CD4-positive, alpha-beta T cell (primary cell): Measurements from ENCODE around the gene DNLZ. TPM values are rescaled to one million over a fixed set of nuclear protein-coding genes. Genes with fewer than 3 reads are reported as not detected.
A peak's percentile ranks its signal among the peaks of the same experiment; 100 is the strongest.

Experiments used
- ATAC-seq: fragments of 200-7000 bp; cut with Tn5 transposase; one replicate; pipeline ENCODE4 v1.10.0; 2022; ENCODE audit warnings: mild to moderate bottlenecking; ENCODE audit not compliant: poor library complexity
- CTCF ChIA-PET: fragments of 350-600 bp; sonication (Branson Sonifier 250); formaldehyde crosslinking; loops from one replicate; lab custom pipeline; 2021; ENCODE audit warnings: antibody characterized with exemption, inconsistent platforms; lab: Charles Lee
- POLR2A ChIA-PET: fragments of 350-600 bp; sonication (Branson Sonifier 250); formaldehyde crosslinking; loops from one replicate; lab custom pipeline; 2021; ENCODE audit warnings: antibody characterized with exemption, inconsistent platforms; lab: Charles Lee
- DNase-seq, 14 experiments: peaks; one replicate each; pipeline ENCODE4 v3.0.0-alpha.2; 2013 to 2020; ENCODE audit warnings: mixed read lengths in 2 of 14
- H3K27ac ChIP-seq, 2 donors: one replicate each; pipeline versions ENCODE4 v1.5.1 to v1.7.0; 2013; ENCODE audit warnings: low read length in 2 of 2, low read depth in 1 of 2, mild to moderate bottlenecking in 1 of 2
- H3K27me3 ChIP-seq, 2 experiments: 1 replicate in 1 of 2; 2 replicates in 1 of 2; pipeline versions ENCODE4 v1.6.1 to v1.7.0; 2013; ENCODE audit warnings: low read length in 2 of 2, control low read depth in 1 of 2, mild to moderate bottlenecking in 1 of 2, moderate library complexity in 1 of 2; ENCODE audit not compliant: insufficient read depth in 2 of 2, control insufficient read depth in 1 of 2
- H3K36me3 ChIP-seq: one replicate; pipeline ENCODE4 v1.6.1; 2013; ENCODE audit warnings: low read length, control low read depth; ENCODE audit not compliant: insufficient read depth
- H3K4me1 ChIP-seq: one replicate; pipeline ENCODE4 v1.6.1; 2013; ENCODE audit warnings: low read length, control low read depth; ENCODE audit not compliant: insufficient read depth
- H3K4me3 ChIP-seq: one replicate; pipeline ENCODE4 v1.5.1; 2013; ENCODE audit warnings: mild to moderate bottlenecking, low read length, moderate library complexity
- H3K9me3 ChIP-seq, 2 experiments: 1 replicate in 1 of 2; 2 replicates in 1 of 2; pipeline versions ENCODE4 v1.6.1 to v1.7.0; 2013; ENCODE audit warnings: low read length in 2 of 2, mild to moderate bottlenecking in 2 of 2, control low read depth in 1 of 2, moderate library complexity in 1 of 2; ENCODE audit not compliant: control insufficient read depth in 1 of 2, insufficient read depth in 1 of 2
- H3K27ac Mint-ChIP-seq: one replicate; pipeline ENCODE4 v1.8.0; 2020; ENCODE audit warnings: mixed read lengths
- H3K27me3 Mint-ChIP-seq: one replicate; pipeline ENCODE4 v1.8.0; 2021; ENCODE audit warnings: mixed read lengths
- H3K36me3 Mint-ChIP-seq: one replicate; pipeline ENCODE4 v1.8.0; 2021; ENCODE audit warnings: low read depth, mixed read lengths
- H3K4me1 Mint-ChIP-seq: one replicate; pipeline ENCODE4 v1.8.0; 2021; ENCODE audit warnings: low read depth, mixed read lengths
- H3K4me3 Mint-ChIP-seq: one replicate; pipeline ENCODE4 v1.8.0; 2020; ENCODE audit warnings: mild to moderate bottlenecking, mixed read lengths
- H3K9me3 Mint-ChIP-seq: one replicate; pipeline ENCODE4 v1.8.0; 2020; ENCODE audit warnings: mixed read lengths
- CTCF ChIP-seq: fragments of 200-600 bp; IDR thresholded peaks from one replicate; pipeline ENCODE4 v1.8.0; 2022; ENCODE audit warnings: antibody characterized with exemption, mild to moderate bottlenecking
- intact Hi-C, 2 experiments: fragments of 100-400 bp; cut with DNase I in 1 of 2; cut with micrococcal nuclease in 1 of 2; formaldehyde crosslinking; loops; one replicate each; pipeline versions ENCODE4 v1.15.1 to v1.9.0; 2023 to 2025; cut with DNase I, micrococcal nuclease
- total RNA-seq, 174 experiments: library from RNA in 2 of 174; stranded (reverse) in 2 of 174; gene quantifications; one replicate each; pipeline ENCODE4 v1.2.3 and lab custom pipeline; 2021 to 2026

DNLZ gene
- total RNA-seq, 2 experiments from 2014 or later, result 15.4 to 17.0 TPM

GRCh38 chr9:136386018-136386417 is 22.5 kb upstream of the DNLZ start:
- Mint-ChIP-seq H3K4me3 (no peak overlapping the region), H3K27ac (no peak overlapping the region), H3K9me3 (no peaks in the 10 kb centered on the region), H3K36me3 (peaks cover 58% of the 10 kb centered on the region), H3K4me1 (peaks cover 18% of the 10 kb centered on the region), H3K27me3 (no peaks in the 10 kb centered on the region)
- Histone ChIP-seq H3K27ac (no peak overlapping the region), H3K4me1 (peaks cover 22% of the 10 kb centered on the region), H3K9me3 (no peaks in the 10 kb centered on the region), H3K36me3 (peaks cover 53% of the 10 kb centered on the region), H3K27me3 (no peaks in the 10 kb centered on the region), H3K4me3 (no peak overlapping the region)
- DNase-seq (no peak), ATAC-seq (no peak)
- intact Hi-C loops, result no loop called here
- TF ChIP-seq CTCF, result no peak
- POLR2A ChIA-PET, result no interaction called here
- CTCF ChIA-PET, result interaction anchor here (1.4 kb wide), 1 partner anchor 22 kb away, joined by 4 read pairs; the partner anchor contains the start of gene DNLZ

- Histone ChIP-seq H3K27ac (no peak overlapping the region), H3K36me3 (peaks cover 61% of the 10 kb centered on the region), H3K27me3 (no peaks in the 10 kb centered on the region), H3K9me3 (no peaks in the 10 kb centered on the region), H3K4me1 (peaks cover 22% of the 10 kb centered on the region), H3K4me3 (no peak overlapping the region)
- DNase-seq, result peak in 7 of 14 experiments; percentile 16 to 71 (median 37)
- H3K9me3 Mint-ChIP-seq, result no peaks in the 10 kb centered on the region
- no peak for TF ChIP-seq CTCF
- H3K4me3 Mint-ChIP-seq, result peak overlapping the region; percentile 8
- no peaks in the 10 kb centered on the region for H3K27me3 Mint-ChIP-seq
- intact Hi-C loops, result no loop called here
- peaks cover 55% of the 10 kb centered on the region for H3K36me3 Mint-ChIP-seq
- POLR2A ChIA-PET, result no interaction called here
- peaks cover 18% of the 10 kb centered on the region for H3K4me1 Mint-ChIP-seq
- H3K27ac Mint-ChIP-seq, result peak overlapping the region; percentile 6
- ATAC-seq, result peak; percentile 93
- CTCF ChIA-PET, result interaction anchor here (1.1 to 1.2 kb wide), 2 partner anchors 21 to 22 kb away, joined by 3 to 4 read pairs; no protein-coding TSS in a partner anchor
Observed at GRCh38 chr9:136385015-136385414, 21.5 kb upstream of the DNLZ start.

- H3K4me1 ChIP-seq, result peaks cover 22% of the 10 kb centered on the region
- Mint-ChIP-seq H3K36me3 (peaks cover 40% of the 10 kb centered on the region), H3K4me1 (peaks cover 18% of the 10 kb centered on the region), H3K27ac (no peak overlapping the region), H3K4me3 (no peak overlapping the region), H3K27me3 (no peaks in the 10 kb centered on the region), H3K9me3 (no peaks in the 10 kb centered on the region)
- DNase-seq (no peak), ATAC-seq (no peak)
- ChIA-PET CTCF (no interaction called here), POLR2A (no interaction called here)
- peaks cover 51% of the 10 kb centered on the region for H3K36me3 ChIP-seq
- H3K4me3 ChIP-seq, result no peak overlapping the region
- intact Hi-C loops, result no loop called here
- no peaks in the 10 kb centered on the region for H3K9me3 ChIP-seq
- no peaks in the 10 kb centered on the region for H3K27me3 ChIP-seq
- H3K27ac ChIP-seq, result no peak overlapping the region
- no peak for TF ChIP-seq CTCF
Observed at GRCh38 chr9:136383436-136383835, 19.9 kb upstream of the DNLZ start.
